GM23248 (cell line): ENCODE data around the gene CSTPP1.

Experiments
- EZH2 ChIP-seq: fragments of 200-600 bp; sonication (generic); IDR thresholded peaks from 2 replicates; pipeline ENCODE4 v1.6.1; 2018; ENCODE audit warnings: antibody characterized with exemption, mild to moderate bottlenecking; ENCODE audit not compliant: insufficient read depth, poor library complexity, severe bottlenecking
- EZH2phosphoT487 ChIP-seq: fragments of 200-600 bp; sonication (generic); IDR thresholded peaks from 2 replicates; pipeline ENCODE4 v1.6.1; 2018; ENCODE audit warnings: antibody characterized with exemption, moderate library complexity, mild to moderate bottlenecking, low read depth; ENCODE audit not compliant: insufficient read depth

- TF ChIP-seq EZH2 (no peak), EZH2phosphoT487 (no peak)
Measured at GRCh38 chr11:47182380-47182779, 245.8 kb downstream of the CSTPP1 start.
